Body of pancreas (tissue), 4 donors: ENCODE results near the gene MAPK8IP3. TPM values are rescaled to one million over a fixed set of nuclear protein-coding genes. Genes with fewer than 3 reads are reported as not detected.

Source experiments
- ATAC-seq: fragments of 150-250 bp; one replicate; pipeline ENCODE4 v1.9.1; 2016
- DNase-seq, 4 donors: peaks; one replicate each; pipeline ENCODE4 v3.0.0-alpha.2; 2019
- H3K27ac ChIP-seq, 4 donors: fragments of 200-600 bp; sonication (generic); 1 replicate in 3 of 4; 2 replicates in 1 of 4; pipeline versions ENCODE4 v1.5.1 to v1.6.1; 2016 to 2019; ENCODE audit warnings: mild to moderate bottlenecking in 1 of 4, mixed read lengths in 1 of 4, moderate library complexity in 1 of 4
- H3K27me3 ChIP-seq, 2 donors: fragments of 200-600 bp; sonication (generic); one replicate each; pipeline ENCODE4 v1.6.0; 2016; ENCODE audit warnings: mild to moderate bottlenecking in 1 of 2
- H3K36me3 ChIP-seq, 2 donors: fragments of 200-600 bp; sonication (generic); replicated peaks in 1 of 2; 2 replicates each; pipeline ENCODE4 v1.5.1; 2016; ENCODE audit warnings: low read depth in 2 of 2; ENCODE audit not compliant: insufficient read depth in 1 of 2
- H3K4me1 ChIP-seq: fragments of 200-600 bp; sonication (generic); one replicate; pipeline ENCODE4 v1.6.0; 2016
- H3K4me3 ChIP-seq, 2 donors: fragments of 200-600 bp; sonication (generic); 1 replicate in 1 of 2; 2 replicates in 1 of 2; pipeline ENCODE4 v1.5.1; 2016 to 2019
- H3K9me3 ChIP-seq, 3 donors: fragments of 200-600 bp; sonication (generic); 1 replicate in 2 of 3; 2 replicates in 1 of 3; pipeline ENCODE4 v1.5.1; 2016
- POLR2A ChIP-seq, 3 donors: fragments of 450-650 bp; IDR thresholded peaks; one replicate each; pipeline ENCODE4 v1.6.1; 2016; ENCODE audit warnings: antibody characterized with exemption in 3 of 3, mild to moderate bottlenecking in 2 of 3
- WGBS, 2 donors: methylation state at CpG; one replicate each; pipeline ENCODE4 v1.1.5; 2017; 5-methylcytosine and 5-hydroxymethylcytosine counted together
- intact Hi-C: fragments of 100-400 bp; cut with DNase I; formaldehyde crosslinking; loops from one replicate; pipeline ENCODE4 v1.15.1; 2023
- total RNA-seq, 2 donors: library from RNA; depleted of rRNA; stranded (reverse); fragments of >200 nt; gene quantifications; one replicate each; pipeline ENCODE4 v1.1.0, GENCODE V29; 2016
- TF ChIP-seq, protein P1 (sequence below), 7 experiments: fragments of 450-650 bp in 4 of 7; fragments of 200-600 bp in 3 of 7; sonication (generic) in 3 of 7; IDR thresholded peaks; one replicate each; pipeline ENCODE4 v1.5.1; 2016 to 2019; ENCODE audit warnings: antibody characterized with exemption in 7 of 7

MAPK8IP3 gene
- total RNA-seq, 2 donors from 2014 or later, result 79.9 to 103 TPM

DNA sequence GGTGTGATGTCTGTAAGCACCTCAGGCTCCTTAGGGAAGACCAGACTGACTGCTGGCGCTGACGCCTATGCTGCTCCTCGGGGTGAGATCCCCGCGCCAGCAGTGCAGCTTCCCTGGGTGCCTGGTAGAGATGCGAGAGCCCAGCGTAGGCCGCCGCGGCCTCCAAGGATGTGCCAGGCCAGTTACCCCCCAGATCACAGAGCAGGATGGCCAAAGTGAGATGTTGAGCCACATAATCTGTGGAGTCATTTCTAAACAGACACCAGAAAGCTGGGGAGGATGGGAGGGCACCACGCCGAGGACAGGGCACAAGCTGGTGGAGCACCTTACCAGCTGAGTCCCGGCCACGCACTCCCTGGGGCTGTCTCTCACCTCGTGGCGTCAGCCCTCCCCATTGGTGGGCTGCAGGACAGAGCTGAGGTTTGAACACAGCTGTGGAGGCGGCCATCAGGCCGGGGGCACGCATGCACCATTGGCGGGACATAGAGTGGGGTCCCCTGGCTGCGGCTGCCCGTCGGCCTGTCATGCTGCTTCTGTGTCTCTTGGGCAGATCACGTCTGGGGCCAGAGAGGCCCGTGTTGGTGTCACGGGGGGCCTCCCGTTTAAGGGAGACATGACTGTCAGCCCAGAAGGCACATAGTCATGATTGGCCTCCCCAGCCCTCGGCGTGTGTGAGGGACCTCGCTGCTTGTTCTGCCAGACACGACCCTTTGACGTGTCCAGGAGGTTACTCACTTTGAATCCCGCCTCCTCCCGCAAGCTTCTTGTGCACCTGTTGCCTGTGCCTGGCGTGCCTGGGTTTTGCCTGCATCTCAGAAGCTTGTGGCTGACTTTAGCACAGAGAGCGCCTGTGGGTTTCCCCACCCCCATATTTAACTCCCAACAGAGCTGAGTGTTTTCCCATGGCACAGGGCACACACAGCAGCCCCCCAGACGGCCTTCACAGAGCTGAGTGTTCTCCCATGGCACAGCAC, 21.9 kb downstream of the MAPK8IP3 start:
- TF ChIP-seq, protein P1, sequence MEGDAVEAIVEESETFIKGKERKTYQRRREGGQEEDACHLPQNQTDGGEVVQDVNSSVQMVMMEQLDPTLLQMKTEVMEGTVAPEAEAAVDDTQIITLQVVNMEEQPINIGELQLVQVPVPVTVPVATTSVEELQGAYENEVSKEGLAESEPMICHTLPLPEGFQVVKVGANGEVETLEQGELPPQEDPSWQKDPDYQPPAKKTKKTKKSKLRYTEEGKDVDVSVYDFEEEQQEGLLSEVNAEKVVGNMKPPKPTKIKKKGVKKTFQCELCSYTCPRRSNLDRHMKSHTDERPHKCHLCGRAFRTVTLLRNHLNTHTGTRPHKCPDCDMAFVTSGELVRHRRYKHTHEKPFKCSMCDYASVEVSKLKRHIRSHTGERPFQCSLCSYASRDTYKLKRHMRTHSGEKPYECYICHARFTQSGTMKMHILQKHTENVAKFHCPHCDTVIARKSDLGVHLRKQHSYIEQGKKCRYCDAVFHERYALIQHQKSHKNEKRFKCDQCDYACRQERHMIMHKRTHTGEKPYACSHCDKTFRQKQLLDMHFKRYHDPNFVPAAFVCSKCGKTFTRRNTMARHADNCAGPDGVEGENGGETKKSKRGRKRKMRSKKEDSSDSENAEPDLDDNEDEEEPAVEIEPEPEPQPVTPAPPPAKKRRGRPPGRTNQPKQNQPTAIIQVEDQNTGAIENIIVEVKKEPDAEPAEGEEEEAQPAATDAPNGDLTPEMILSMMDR (IDR thresholded peaks at IDR 0.05), result no peak
- TF ChIP-seq POLR2A (IDR thresholded peaks at IDR 0.05), result no peak
- WGBS, 2 donors, result 90 to 93% methylated on average over 11 to 34 of the region's 37 CpGs
- peaks cover 6% of the 10 kb centered on the region for H3K4me1 ChIP-seq
- peaks cover 6 to 9% of the 10 kb centered on the region in 2 donors for H3K36me3 ChIP-seq
- H3K27ac ChIP-seq, result no peak overlapping the region
- no peak for ATAC-seq
- H3K4me3 ChIP-seq, result no peak overlapping the region
- no peak for DNase-seq
- intact Hi-C loops, result no loop called here
- H3K9me3 ChIP-seq, result no peaks in the 10 kb centered on the region
- H3K27me3 ChIP-seq, result no peaks in the 10 kb centered on the region

DNA sequence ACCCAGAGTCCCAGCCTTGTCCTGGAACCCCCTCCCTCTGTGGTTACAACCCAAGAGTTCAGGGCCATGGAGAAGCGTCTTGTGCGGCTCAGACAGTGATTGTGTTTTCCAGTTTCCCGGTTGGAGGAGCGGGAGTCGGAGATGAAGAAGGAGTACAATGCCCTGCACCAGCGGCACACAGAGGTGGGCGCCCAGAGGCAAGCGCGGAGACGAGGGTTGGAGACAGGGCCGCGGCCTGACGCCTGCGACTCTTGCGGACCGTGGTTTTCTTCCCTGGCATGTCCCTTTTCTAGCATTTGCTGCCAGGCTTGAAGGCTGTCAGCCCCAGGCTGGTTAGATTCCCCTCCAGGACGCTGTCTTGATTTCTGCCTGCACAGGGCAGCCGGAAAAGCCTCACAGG, 23.0 kb downstream of the MAPK8IP3 start:
- Histone ChIP-seq H3K4me1 (no peaks in the 10 kb centered on the region), H3K9me3 (no peaks in the 10 kb centered on the region), H3K36me3 (peaks cover 6 to 16% of the 10 kb centered on the region in 2 donors), H3K27ac (no peak overlapping the region), H3K27me3 (no peaks in the 10 kb centered on the region), H3K4me3 (no peak overlapping the region)
- WGBS, 2 donors, result 90 to 97% methylated on average over 13 to 18 of the region's 18 CpGs
- intact Hi-C loops, result no loop called here
- TF ChIP-seq, protein P1 (IDR thresholded peaks at IDR 0.05), result no peak
- no peak for TF ChIP-seq POLR2A (IDR thresholded peaks at IDR 0.05)
- no peak for DNase-seq
- no peak for ATAC-seq

DNA sequence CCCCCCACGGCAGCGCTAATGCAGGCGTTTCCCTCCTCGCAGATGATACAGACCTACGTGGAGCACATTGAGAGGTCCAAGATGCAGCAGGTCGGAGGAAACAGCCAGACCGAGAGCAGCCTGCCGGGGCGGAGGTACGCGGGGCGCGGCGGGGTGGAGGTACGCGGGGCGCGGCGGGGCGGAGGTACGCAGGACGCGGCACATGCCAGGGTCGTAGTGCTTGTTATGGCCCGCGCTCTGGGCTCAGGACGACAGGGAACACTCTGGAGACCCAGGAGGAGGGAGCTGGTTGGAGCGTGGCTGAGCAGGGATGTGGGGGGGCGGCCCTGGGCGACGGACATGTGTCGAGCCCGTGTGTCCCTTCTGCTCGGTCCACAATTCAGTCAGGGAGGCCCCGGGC, 23.4 kb downstream of the MAPK8IP3 start:
- WGBS, 2 donors, result 95 to 96% methylated on average over 31 to 32 of the region's 35 CpGs

DNA sequence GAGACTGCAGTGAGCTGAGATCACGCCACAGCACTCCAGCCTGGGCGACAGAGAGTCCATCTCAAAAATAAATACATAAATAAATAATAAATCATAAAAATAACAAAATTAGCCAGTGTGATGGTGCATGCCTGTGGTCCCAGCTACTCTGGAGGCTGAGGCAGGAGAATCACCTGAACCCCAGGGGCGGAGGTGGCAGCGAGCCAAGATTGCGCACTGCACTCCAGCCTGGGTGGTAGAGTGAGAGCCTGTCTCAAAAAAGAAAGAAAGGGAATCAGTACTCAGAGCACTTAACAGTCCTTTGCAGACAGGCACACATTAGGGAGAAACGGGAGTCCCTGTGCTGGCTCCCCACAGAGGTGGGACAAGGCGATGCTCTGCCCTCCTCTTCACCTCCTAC, 25.1 kb downstream of the MAPK8IP3 start:
- DNase-seq, result no peak
- WGBS, 2 donors, result 91 to 92% methylated on average over 7 of the region's 7 CpGs
- H3K27ac ChIP-seq, result no peak overlapping the region

More for the DNA sequence above, 23.4 kb downstream of the MAPK8IP3 start:
- Histone ChIP-seq H3K4me3 (no peak overlapping the region), H3K27ac (no peak overlapping the region), H3K27me3 (no peaks in the 10 kb centered on the region), H3K36me3 (peaks cover 6 to 20% of the 10 kb centered on the region in 2 donors), H3K4me1 (no peaks in the 10 kb centered on the region), H3K9me3 (no peaks in the 10 kb centered on the region)
- no peak for ATAC-seq
- TF ChIP-seq POLR2A (IDR thresholded peaks at IDR 0.05), result no peak
- TF ChIP-seq, protein P1 (IDR thresholded peaks at IDR 0.05), result no peak
- no peak for DNase-seq
- intact Hi-C loops, result no loop called here

More for the DNA sequence above, 25.1 kb downstream of the MAPK8IP3 start:
- ATAC-seq, result no peak
- no peak overlapping the region for H3K4me3 ChIP-seq
- intact Hi-C loops, result no loop called here
- no peaks in the 10 kb centered on the region for H3K27me3 ChIP-seq
- no peaks in the 10 kb centered on the region for H3K9me3 ChIP-seq
- no peaks in the 10 kb centered on the region for H3K4me1 ChIP-seq
- no peak for TF ChIP-seq POLR2A (IDR thresholded peaks at IDR 0.05)
- TF ChIP-seq, protein P1 (IDR thresholded peaks at IDR 0.05), result no peak
- peaks cover 6 to 22% of the 10 kb centered on the region in 2 donors for H3K36me3 ChIP-seq
